ENCODE measurements around the gene EREG.

DNA sequence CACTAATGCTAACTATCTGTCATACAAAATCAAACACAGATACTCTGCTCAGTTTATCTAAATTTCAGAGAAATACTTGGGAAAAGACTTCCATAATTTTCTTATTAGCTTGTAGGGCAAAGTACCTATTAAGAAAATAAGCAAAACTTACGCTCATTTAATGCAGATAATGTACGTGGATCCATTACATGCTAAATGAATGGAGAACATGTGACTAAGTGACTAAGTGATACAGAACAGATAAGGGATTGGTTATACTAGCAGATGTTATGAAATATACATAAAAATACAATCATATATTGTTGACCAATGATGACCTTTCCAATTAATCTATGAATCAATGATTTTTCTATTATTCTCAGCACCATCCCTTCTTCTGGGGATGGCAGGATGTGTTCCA, 25.7 kb downstream of the EREG start:
- TF ChIP-seq, protein P1, sequence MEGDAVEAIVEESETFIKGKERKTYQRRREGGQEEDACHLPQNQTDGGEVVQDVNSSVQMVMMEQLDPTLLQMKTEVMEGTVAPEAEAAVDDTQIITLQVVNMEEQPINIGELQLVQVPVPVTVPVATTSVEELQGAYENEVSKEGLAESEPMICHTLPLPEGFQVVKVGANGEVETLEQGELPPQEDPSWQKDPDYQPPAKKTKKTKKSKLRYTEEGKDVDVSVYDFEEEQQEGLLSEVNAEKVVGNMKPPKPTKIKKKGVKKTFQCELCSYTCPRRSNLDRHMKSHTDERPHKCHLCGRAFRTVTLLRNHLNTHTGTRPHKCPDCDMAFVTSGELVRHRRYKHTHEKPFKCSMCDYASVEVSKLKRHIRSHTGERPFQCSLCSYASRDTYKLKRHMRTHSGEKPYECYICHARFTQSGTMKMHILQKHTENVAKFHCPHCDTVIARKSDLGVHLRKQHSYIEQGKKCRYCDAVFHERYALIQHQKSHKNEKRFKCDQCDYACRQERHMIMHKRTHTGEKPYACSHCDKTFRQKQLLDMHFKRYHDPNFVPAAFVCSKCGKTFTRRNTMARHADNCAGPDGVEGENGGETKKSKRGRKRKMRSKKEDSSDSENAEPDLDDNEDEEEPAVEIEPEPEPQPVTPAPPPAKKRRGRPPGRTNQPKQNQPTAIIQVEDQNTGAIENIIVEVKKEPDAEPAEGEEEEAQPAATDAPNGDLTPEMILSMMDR (IDR thresholded peaks at IDR 0.05) = no peak
- TF ChIP-seq POLR2A (IDR thresholded peaks at IDR 0.05) = no peak

Data from uterus (tissue), 2 donors.